Prostate gland (tissue), 2 donors: ENCODE results near the gene PRR27.

Experiments used
- CTCF ChIP-seq, 4 experiments: fragments of 200-600 bp in 2 of 4; fragments of 450-650 bp in 2 of 4; sonication (generic) in 2 of 4; IDR thresholded peaks; 1 replicate in 3 of 4; 2 replicates in 1 of 4; pipeline ENCODE4 v1.5.1; 2016 to 2019; ENCODE audit warnings: antibody characterized with exemption in 4 of 4, mild to moderate bottlenecking in 2 of 4, moderate library complexity in 2 of 4
- POLR2AphosphoS5 ChIP-seq: sonication (generic); formaldehyde crosslinking; IDR thresholded peaks from one replicate; pipeline ENCODE4 v1.6.1; 2017; ENCODE audit warnings: antibody characterized with exemption

GRCh38 chr4:70114096-70114495 is 39.9 kb upstream of the PRR27 start:
- TF ChIP-seq CTCF (IDR thresholded peaks at IDR 0.05): no peak
- no peak for TF ChIP-seq POLR2AphosphoS5
